Progenitor cell of endocrine pancreas (in vitro differentiated cells): Measurements from ENCODE around the gene RAP2A. TPM values are rescaled to one million over a fixed set of nuclear protein-coding genes. Genes with fewer than 3 reads are reported as not detected.

Experiments
- DNase-seq: peaks from one replicate; pipeline ENCODE4 v3.0.0; 2021; ENCODE audit warnings: low spot score; ENCODE audit not compliant: unreplicated experiment
- H3K27ac Mint-ChIP-seq: 2 replicates; pipeline ENCODE4 v1.8.0; 2021; ENCODE audit warnings: mild to moderate bottlenecking, moderate library complexity, mixed read lengths
- H3K27me3 Mint-ChIP-seq: 2 replicates; pipeline ENCODE4 v1.8.0; 2021; ENCODE audit warnings: mixed read lengths
- H3K36me3 Mint-ChIP-seq: 2 replicates; pipeline ENCODE4 v1.8.0; 2022; ENCODE audit warnings: mixed read lengths; ENCODE audit not compliant: insufficient read depth
- H3K4me1 Mint-ChIP-seq: 2 replicates; pipeline ENCODE4 v1.8.0; 2021; ENCODE audit warnings: low read depth, mixed read lengths
- H3K4me3 Mint-ChIP-seq: 2 replicates; pipeline ENCODE4 v1.8.0; 2021; ENCODE audit warnings: low read depth, mild to moderate bottlenecking, moderate library complexity, mixed read lengths
- H3K9me3 Mint-ChIP-seq: 2 replicates; pipeline ENCODE4 v1.8.0; 2021; ENCODE audit warnings: low read depth, mixed read lengths
- total RNA-seq: library from RNA; stranded (reverse); gene quantifications from 2 replicates; pipeline ENCODE4 v1.2.1, GENCODE V29; 2021
- TF ChIP-seq, protein P1 (sequence below): fragments of 200-600 bp; sonication (generic); IDR thresholded peaks from one replicate; pipeline ENCODE4 v1.5.0; 2021; ENCODE audit warnings: antibody characterized with exemption, mild to moderate bottlenecking; ENCODE audit not compliant: unreplicated experiment

Gene RAP2A
- total RNA-seq, 1 donor from 2014 or later, result 35.1 TPM

DNA sequence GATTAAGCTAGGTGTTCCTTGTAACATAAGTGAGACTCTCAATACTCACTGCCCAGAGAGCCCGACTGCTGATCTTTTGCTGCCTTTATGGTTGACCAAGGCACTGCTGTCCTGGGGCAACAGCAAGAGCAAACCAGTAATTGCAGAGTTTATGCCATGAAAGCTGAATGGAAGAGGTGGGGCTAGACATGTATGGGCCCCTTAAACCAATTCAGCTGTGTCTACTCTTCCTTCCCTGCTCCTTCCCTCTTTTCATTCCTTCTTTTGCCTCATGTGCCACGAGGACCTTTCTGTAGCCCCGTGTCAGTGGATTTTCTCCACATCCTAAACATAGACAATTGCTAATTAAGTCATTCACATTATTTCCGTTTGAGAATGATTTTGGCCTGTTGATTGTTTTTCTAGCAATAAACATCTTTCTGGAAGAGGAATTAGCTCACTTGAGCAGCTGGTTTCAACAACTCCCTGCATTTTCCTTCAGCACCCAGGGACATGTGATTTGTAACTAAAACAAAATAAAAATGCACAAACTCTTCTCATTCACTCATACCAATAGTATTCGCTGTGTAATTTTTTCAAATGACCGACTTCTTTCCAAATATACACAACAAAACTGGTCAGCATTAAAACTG, 40.5 kb downstream of the RAP2A start:
- Mint-ChIP-seq H3K27me3 (no peaks in the 10 kb centered on the region), H3K36me3 (no peaks in the 10 kb centered on the region), H3K27ac (no peak overlapping the region), H3K9me3 (no peaks in the 10 kb centered on the region), H3K4me1 (peaks cover 2% of the 10 kb centered on the region), H3K4me3 (no peak overlapping the region)
- TF ChIP-seq, protein P1, sequence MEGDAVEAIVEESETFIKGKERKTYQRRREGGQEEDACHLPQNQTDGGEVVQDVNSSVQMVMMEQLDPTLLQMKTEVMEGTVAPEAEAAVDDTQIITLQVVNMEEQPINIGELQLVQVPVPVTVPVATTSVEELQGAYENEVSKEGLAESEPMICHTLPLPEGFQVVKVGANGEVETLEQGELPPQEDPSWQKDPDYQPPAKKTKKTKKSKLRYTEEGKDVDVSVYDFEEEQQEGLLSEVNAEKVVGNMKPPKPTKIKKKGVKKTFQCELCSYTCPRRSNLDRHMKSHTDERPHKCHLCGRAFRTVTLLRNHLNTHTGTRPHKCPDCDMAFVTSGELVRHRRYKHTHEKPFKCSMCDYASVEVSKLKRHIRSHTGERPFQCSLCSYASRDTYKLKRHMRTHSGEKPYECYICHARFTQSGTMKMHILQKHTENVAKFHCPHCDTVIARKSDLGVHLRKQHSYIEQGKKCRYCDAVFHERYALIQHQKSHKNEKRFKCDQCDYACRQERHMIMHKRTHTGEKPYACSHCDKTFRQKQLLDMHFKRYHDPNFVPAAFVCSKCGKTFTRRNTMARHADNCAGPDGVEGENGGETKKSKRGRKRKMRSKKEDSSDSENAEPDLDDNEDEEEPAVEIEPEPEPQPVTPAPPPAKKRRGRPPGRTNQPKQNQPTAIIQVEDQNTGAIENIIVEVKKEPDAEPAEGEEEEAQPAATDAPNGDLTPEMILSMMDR, result no peak
- no peak for DNase-seq

DNA sequence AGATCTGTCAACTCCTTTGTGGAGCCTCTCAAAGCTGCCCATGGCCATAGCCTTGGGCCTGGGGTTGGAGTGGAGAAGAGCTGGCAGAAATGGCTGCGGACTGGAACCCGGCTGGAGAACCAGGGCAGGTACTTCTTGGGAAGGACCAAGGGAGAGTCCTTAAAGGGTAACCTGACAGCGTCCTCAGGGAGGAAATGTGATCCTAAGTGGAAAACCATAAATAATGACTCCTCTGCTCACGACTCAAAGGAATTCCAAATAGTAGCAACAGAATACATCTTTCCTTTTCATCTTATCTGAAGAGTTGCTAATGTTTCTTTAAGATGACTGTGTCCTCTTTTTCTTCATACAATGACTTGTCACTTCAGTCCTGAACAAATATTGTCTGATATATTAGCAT, 41.0 kb downstream of the RAP2A start:
- H3K9me3 Mint-ChIP-seq, result no peaks in the 10 kb centered on the region
- no peaks in the 10 kb centered on the region for H3K36me3 Mint-ChIP-seq
- no peaks in the 10 kb centered on the region for H3K27me3 Mint-ChIP-seq
- peaks cover 2% of the 10 kb centered on the region for H3K4me1 Mint-ChIP-seq
- TF ChIP-seq, protein P1, result no peak
- no peak for DNase-seq
- no peak overlapping the region for H3K4me3 Mint-ChIP-seq
- H3K27ac Mint-ChIP-seq, result no peak overlapping the region

- H3K27me3 Mint-ChIP-seq, result no peaks in the 10 kb centered on the region
- no peaks in the 10 kb centered on the region for H3K36me3 Mint-ChIP-seq
- H3K27ac Mint-ChIP-seq, result no peak overlapping the region
- no peak for DNase-seq
- no peak overlapping the region for H3K4me3 Mint-ChIP-seq
- peaks cover 2% of the 10 kb centered on the region for H3K4me1 Mint-ChIP-seq
- TF ChIP-seq, protein P1, result no peak
- H3K9me3 Mint-ChIP-seq, result no peaks in the 10 kb centered on the region
Observed at GRCh38 chr13:97477844-97478243, 43.9 kb downstream of the RAP2A start.

DNA sequence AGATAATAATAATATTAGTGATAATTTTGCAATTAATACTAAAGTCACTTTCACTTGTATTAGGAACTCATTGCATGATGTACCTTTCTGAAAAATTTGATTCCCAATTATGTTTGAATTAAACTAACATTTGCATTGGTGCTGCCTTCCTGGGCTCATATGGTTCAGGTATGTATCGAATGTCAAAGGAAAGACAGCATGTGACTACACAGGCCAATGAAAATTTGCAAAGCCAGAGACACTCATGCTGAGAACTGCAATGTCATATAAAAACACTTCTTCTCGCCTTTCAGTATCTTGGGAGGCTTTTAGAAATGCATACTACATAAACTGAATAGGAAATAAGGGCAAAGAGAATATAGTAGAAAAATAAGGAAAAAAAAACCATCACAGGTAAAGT, 44.3 kb downstream of the RAP2A start:
- Mint-ChIP-seq H3K36me3 (no peaks in the 10 kb centered on the region), H3K27ac (no peak overlapping the region), H3K4me3 (no peak overlapping the region), H3K4me1 (peaks cover 2% of the 10 kb centered on the region), H3K9me3 (no peaks in the 10 kb centered on the region), H3K27me3 (no peaks in the 10 kb centered on the region)
- TF ChIP-seq, protein P1, result no peak
- DNase-seq, result no peak

DNA sequence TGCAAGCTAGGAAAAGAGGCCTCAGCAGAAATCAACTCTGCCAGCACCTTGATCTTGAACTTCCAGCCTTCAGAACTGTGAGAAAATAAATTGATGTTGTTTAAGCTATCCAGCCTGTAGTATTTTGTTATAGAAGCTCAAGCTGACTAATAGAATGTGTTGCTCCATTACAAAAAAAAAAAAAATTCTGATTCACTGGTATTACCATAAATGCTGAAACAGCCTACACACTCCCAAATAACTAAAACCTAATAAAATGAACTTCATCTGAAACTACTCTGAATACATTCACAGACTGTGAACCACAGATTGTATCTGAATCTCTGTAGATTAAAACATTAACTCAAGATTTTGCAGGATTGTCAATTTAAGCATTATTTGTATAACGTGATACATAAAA, 49.5 kb downstream of the RAP2A start:
- H3K27ac Mint-ChIP-seq, result no peak overlapping the region
- no peak for DNase-seq
- TF ChIP-seq, protein P1, result no peak
- H3K4me3 Mint-ChIP-seq, result no peak overlapping the region
- H3K27me3 Mint-ChIP-seq, result no peaks in the 10 kb centered on the region
- no peaks in the 10 kb centered on the region for H3K9me3 Mint-ChIP-seq
- H3K4me1 Mint-ChIP-seq, result no peaks in the 10 kb centered on the region
- H3K36me3 Mint-ChIP-seq, result no peaks in the 10 kb centered on the region
